ENCODE measurements around the gene PRDM15.

Gene PRDM15

GRCh38 chr21:41769933-41770332, 109.2 kb downstream of the PRDM15 start:
- POLR2A ChIA-PET = no interaction called here

GRCh38 chr21:41769521-41769920, 109.6 kb downstream of the PRDM15 start:
- ChIA-PET CTCF (interaction anchor here (1.6 kb wide), 1 partner anchor 487 kb away, joined by 5 read pairs; no protein-coding TSS in a partner anchor), POLR2A (no interaction called here)
- TF ChIP-seq CTCF (IDR thresholded peaks at IDR 0.05; ENCODE audit: control extremely low read depth, extremely low read depth, low read depth, missing control alignments) = no peak
- no peak for DNase-seq (ENCODE audit: extremely low spot score)

More at GRCh38 chr21:41769933-41770332, 109.2 kb downstream of the PRDM15 start:
- DNase-seq (ENCODE audit: extremely low spot score) = no peak
- CTCF ChIA-PET = no interaction called here
- no peak for TF ChIP-seq CTCF (IDR thresholded peaks at IDR 0.05; ENCODE audit: control extremely low read depth, extremely low read depth, low read depth, missing control alignments)

GRCh38 chr21:41769111-41769510, 110.0 kb downstream of the PRDM15 start:
- TF ChIP-seq CTCF (IDR thresholded peaks at IDR 0.05; ENCODE audit: control extremely low read depth, extremely low read depth, low read depth, missing control alignments) = no peak
- DNase-seq (ENCODE audit: extremely low spot score) = no peak
- POLR2A ChIA-PET = interaction anchor here (0.5 kb wide), 1 partner anchor 110 kb away, joined by 4 read pairs; the partner anchor contains the start of gene PRDM15
- CTCF ChIA-PET = interaction anchor here (1.6 kb wide), 1 partner anchor 486 kb away, joined by 5 read pairs; no protein-coding TSS in a partner anchor

GRCh38 chr21:41768437-41769042, 110.6 kb downstream of the PRDM15 start:
- TF ChIP-seq CTCF (IDR thresholded peaks at IDR 0.05; ENCODE audit: control extremely low read depth, extremely low read depth, low read depth, missing control alignments) = no peak

GRCh38 chr21:41767606-41768436, 111.3 kb downstream of the PRDM15 start:
- DNase-seq (ENCODE audit: extremely low spot score) = no peak
- POLR2A ChIA-PET = no interaction called here
- TF ChIP-seq CTCF (IDR thresholded peaks at IDR 0.05; ENCODE audit: control extremely low read depth, extremely low read depth, low read depth, missing control alignments) = no peak
- CTCF ChIA-PET = interaction anchor here (1.1 to 1.6 kb wide), 3 partner anchors 11 to 485 kb away, joined by 3 to 5 read pairs (median 3); no protein-coding TSS in a partner anchor

More at GRCh38 chr21:41768437-41769042, 110.6 kb downstream of the PRDM15 start:
- CTCF ChIA-PET = interaction anchor here (1.1 to 1.6 kb wide), 3 partner anchors 10 to 486 kb away, joined by 3 to 5 read pairs (median 3); no protein-coding TSS in a partner anchor
- POLR2A ChIA-PET = interaction anchor here (0.5 kb wide), 1 partner anchor 111 kb away, joined by 4 read pairs; the partner anchor contains the start of gene PRDM15
- no peak for DNase-seq (ENCODE audit: extremely low spot score)

GRCh38 chr21:41766883-41767605, 112.1 kb downstream of the PRDM15 start, which contains the start of gene RIPK4:
Gene RIPK4 (minus strand): TSS chr21:41767052. CDS start chr21:41767041, 11 bp downstream.
- CTCF ChIA-PET = interaction anchor here (1.3 kb wide), 1 partner anchor 23 kb away, joined by 3 read pairs; no protein-coding TSS in a partner anchor
- POLR2A ChIA-PET = no interaction called here
- no peak for TF ChIP-seq CTCF (IDR thresholded peaks at IDR 0.05; ENCODE audit: control extremely low read depth, extremely low read depth, low read depth, missing control alignments)
- DNase-seq (ENCODE audit: extremely low spot score) = peak; percentile 71
